HepG2 (cell line): ENCODE results near the gene R3HCC1L. TPM values are rescaled to one million over a fixed set of nuclear protein-coding genes. Genes with fewer than 3 reads are reported as not detected.

ENCODE experiments used
- ATRX ChIP-seq: sonication (generic); formaldehyde crosslinking; IDR thresholded peaks from 2 replicates; pipeline ENCODE4 v1.4.0; 2020; ENCODE audit warnings: missing genetic modification reagents, borderline replicate concordance
- HNRNPLL ChIP-seq: fragments of 200-400 bp; formaldehyde crosslinking; IDR thresholded peaks from 2 replicates; pipeline ENCODE4 v1.6.1; 2017; ENCODE audit warnings: mild to moderate bottlenecking, low read depth, low read length; ENCODE audit not compliant: poor library complexity, severe bottlenecking
- IRX3 ChIP-seq: sonication (generic); formaldehyde crosslinking; IDR thresholded peaks from 2 replicates; pipeline ENCODE4 v1.8.1; 2023; ENCODE audit warnings: mild to moderate bottlenecking, low read depth, missing genetic modification reagents, borderline replicate concordance
- POLR2A ChIP-seq, 2 experiments: IDR thresholded peaks; 2 replicates each; pipeline ENCODE4 v1.6.1; 2011; ENCODE audit warnings: low read depth in 2 of 2, low read length in 2 of 2, mild to moderate bottlenecking in 1 of 2, moderate library complexity in 1 of 2; ENCODE audit not compliant: insufficient read depth in 1 of 2
- SOX5 ChIP-seq: IDR thresholded peaks from 2 replicates; pipeline ENCODE4 v1.6.1; 2016; ENCODE audit warnings: borderline replicate concordance
- ZNF251 ChIP-seq: sonication (generic); formaldehyde crosslinking; IDR thresholded peaks from 2 replicates; pipeline ENCODE4 v1.9.0; 2021; ENCODE audit warnings: mild to moderate bottlenecking, missing genetic modification reagents
- ZNF883 ChIP-seq: sonication (generic); formaldehyde crosslinking; IDR thresholded peaks from 2 replicates; pipeline ENCODE4 v1.5.1; 2020; ENCODE audit warnings: mild to moderate bottlenecking, missing genetic modification reagents; ENCODE audit errors: not compliant biosample characterization
- polyA plus RNA-seq, 8 experiments: library from polyadenylated mRNA; depleted of rRNA in 3 of 8; stranded (reverse) in 7 of 8; unstranded in 1 of 8; fragments of >200 nt; fragmentation: Illumina TruSeq in 4 of 8; extraction: Trizol in 4 of 8; gene quantifications; 2 replicates each; pipeline versions ENCODE4 v1.2.1 to v1.2.3, GENCODE V29; 2011 to 2016; ENCODE audit warnings: low read depth in 4 of 8, missing spikeins in 1 of 8, mixed read lengths in 1 of 8; ENCODE audit not compliant: insufficient read depth in 1 of 8
- total RNA-seq, 5 experiments: library from RNA; depleted of rRNA; stranded (reverse); fragments of >200 nt; fragmentation: Illumina TruSeq; extraction: Trizol; gene quantifications; 2 replicates each; pipeline ENCODE4 v1.2.3, GENCODE V29; 2016; ENCODE audit warnings: low read depth in 1 of 5
- TF ChIP-seq, protein P1 (sequence below), 2 experiments: sonication (generic) in 1 of 2; formaldehyde crosslinking in 1 of 2; IDR thresholded peaks; 2 replicates each; pipeline versions ENCODE4 v1.4.0 to v1.6.1; 2016 to 2020; ENCODE audit warnings: borderline replicate concordance in 1 of 2, low read depth in 1 of 2, mild to moderate bottlenecking in 1 of 2, missing genetic modification reagents in 1 of 2
- TF ChIP-seq, protein P2 (sequence below): sonication (generic); formaldehyde crosslinking; IDR thresholded peaks from 2 replicates; pipeline ENCODE4 v1.4.0; 2020; ENCODE audit warnings: missing genetic modification reagents

Gene R3HCC1L
- total and polyA plus RNA-seq, 2 of the 13 experiments (the other 11 are each of a cell fraction or from before 2014, with no cell fraction given) = 6.5 to 12.2 TPM

DNA sequence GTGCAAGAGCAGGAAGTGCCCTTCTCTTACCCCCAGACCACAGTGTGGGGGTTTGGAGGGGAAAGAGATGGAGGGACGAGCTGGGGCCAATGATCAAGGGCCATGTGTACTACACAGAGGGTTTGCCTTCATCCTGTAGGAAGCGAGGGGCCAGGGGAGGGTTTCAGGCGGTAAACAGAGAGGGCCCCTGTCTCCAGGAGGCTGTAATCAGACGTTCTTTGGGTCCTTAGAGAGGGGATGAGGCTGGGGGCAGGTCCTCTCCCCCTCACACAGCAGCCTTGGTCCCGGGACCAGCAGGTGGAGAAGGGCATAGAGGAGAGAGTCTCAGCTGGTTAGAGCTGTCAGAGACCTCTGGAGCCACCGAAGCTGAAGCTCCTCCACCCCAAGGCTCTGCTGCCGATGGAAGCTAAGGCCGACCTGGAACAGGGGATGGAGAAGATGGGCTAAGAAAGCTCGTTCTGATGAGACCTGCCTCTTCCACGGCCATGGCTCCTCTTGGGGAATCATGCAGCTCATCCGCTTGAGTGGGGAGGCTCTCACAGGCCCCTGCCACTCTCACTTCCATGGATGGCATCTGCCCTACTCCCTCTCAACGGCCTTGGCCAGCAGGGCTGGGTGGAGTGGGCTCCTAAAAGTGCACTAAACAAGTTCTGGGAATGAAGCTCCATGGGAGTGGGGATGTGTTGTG is 130.1 kb downstream of the R3HCC1L start (continued):
- TF ChIP-seq, protein P1, sequence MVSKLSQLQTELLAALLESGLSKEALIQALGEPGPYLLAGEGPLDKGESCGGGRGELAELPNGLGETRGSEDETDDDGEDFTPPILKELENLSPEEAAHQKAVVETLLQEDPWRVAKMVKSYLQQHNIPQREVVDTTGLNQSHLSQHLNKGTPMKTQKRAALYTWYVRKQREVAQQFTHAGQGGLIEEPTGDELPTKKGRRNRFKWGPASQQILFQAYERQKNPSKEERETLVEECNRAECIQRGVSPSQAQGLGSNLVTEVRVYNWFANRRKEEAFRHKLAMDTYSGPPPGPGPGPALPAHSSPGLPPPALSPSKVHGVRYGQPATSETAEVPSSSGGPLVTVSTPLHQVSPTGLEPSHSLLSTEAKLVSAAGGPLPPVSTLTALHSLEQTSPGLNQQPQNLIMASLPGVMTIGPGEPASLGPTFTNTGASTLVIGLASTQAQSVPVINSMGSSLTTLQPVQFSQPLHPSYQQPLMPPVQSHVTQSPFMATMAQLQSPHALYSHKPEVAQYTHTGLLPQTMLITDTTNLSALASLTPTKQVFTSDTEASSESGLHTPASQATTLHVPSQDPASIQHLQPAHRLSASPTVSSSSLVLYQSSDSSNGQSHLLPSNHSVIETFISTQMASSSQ (IDR thresholded peaks at IDR 0.05; ENCODE audit: low read depth) = no peak
- TF ChIP-seq, protein P1 (CRISPR knock-in tag; IDR thresholded peaks at IDR 0.05; ENCODE audit: borderline replicate concordance) = no peak
- TF ChIP-seq IRX3 (CRISPR knock-in tag) (no peak), SOX5 (CRISPR knock-in tag) (no peak), ZNF883 (CRISPR knock-in tag) (no peak), ZNF251 (CRISPR knock-in tag) (no peak), HNRNPLL (no peak), ATRX (no peak), POLR2A (IDR thresholded peaks at IDR 0.05; ENCODE audit: insufficient read depth in 1 of 2, low read depth in 2 of 2, low read length in 2 of 2) (no peak)
- TF ChIP-seq, protein P2, sequence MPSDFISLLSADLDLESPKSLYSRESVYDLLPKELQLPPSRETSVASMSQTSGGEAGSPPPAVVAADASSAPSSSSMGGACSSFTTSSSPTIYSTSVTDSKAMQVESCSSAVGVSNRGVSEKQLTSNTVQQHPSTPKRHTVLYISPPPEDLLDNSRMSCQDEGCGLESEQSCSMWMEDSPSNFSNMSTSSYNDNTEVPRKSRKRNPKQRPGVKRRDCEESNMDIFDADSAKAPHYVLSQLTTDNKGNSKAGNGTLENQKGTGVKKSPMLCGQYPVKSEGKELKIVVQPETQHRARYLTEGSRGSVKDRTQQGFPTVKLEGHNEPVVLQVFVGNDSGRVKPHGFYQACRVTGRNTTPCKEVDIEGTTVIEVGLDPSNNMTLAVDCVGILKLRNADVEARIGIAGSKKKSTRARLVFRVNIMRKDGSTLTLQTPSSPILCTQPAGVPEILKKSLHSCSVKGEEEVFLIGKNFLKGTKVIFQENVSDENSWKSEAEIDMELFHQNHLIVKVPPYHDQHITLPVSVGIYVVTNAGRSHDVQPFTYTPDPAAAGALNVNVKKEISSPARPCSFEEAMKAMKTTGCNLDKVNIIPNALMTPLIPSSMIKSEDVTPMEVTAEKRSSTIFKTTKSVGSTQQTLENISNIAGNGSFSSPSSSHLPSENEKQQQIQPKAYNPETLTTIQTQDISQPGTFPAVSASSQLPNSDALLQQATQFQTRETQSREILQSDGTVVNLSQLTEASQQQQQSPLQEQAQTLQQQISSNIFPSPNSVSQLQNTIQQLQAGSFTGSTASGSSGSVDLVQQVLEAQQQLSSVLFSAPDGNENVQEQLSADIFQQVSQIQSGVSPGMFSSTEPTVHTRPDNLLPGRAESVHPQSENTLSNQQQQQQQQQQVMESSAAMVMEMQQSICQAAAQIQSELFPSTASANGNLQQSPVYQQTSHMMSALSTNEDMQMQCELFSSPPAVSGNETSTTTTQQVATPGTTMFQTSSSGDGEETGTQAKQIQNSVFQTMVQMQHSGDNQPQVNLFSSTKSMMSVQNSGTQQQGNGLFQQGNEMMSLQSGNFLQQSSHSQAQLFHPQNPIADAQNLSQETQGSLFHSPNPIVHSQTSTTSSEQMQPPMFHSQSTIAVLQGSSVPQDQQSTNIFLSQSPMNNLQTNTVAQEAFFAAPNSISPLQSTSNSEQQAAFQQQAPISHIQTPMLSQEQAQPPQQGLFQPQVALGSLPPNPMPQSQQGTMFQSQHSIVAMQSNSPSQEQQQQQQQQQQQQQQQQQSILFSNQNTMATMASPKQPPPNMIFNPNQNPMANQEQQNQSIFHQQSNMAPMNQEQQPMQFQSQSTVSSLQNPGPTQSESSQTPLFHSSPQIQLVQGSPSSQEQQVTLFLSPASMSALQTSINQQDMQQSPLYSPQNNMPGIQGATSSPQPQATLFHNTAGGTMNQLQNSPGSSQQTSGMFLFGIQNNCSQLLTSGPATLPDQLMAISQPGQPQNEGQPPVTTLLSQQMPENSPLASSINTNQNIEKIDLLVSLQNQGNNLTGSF (CRISPR knock-in tag) = no peak
